Stimulated activated CD4-positive, alpha-beta T cell treated with anti-CD3 and anti-CD28 coated beads, TNF-alpha, amount 100 ng/mL, for 24 hours (primary cell): Measurements from ENCODE around the gene DAB2.

Experiments used
- DNase-seq, 3 experiments: peaks; one replicate each; pipeline ENCODE4 v3.0.0-alpha.2; 2020; ENCODE audit warnings: low read depth in 3 of 3

DAB2 gene

DNA sequence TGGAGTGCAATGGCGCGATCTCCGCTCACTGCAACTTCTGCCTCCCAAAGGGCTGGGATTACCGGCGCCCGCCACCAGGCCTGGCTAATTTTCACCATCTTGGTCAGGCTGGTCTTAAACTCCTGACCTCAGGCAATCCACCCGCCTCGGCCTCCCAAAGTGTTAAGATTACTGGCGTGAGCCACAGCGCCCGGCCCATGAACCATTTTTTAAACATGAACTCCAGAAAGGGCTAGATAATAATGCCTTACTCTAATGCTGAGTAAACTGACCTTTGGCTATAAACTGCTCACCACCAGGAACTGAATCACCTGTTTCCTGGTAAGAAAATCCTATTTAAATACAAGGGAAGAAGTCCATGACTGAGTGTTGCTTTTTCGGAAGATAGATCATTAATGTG lies 23.2 kb upstream of the DAB2 start:
- DNase-seq, result no peak

- DNase-seq, result no peak
Observed at GRCh38 chr5:39447059-39447458, 22.3 kb upstream of the DAB2 start.

GRCh38 chr5:39446231-39446630 lies 21.5 kb upstream of the DAB2 start:
- no peak for DNase-seq

DNA sequence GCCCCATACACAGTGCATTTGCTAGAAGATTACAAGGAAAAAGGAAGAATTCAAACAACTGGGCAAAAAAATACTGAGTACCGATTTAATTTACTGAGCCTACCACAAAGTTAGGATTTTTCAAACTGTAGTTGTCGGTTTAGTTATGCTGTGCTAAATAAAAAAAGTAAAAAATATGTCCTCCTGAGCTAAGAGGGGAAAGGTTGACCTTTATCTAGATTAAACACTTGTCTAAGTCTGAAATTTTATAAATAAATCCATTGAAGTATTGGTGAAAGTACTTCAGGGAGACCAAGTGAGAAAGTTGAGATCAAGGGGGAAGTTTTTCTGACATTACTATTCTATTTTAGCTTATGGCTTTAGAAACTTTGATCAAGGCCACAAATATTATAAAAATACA lies 19.1 kb upstream of the DAB2 start:
- no peak for DNase-seq

DNA sequence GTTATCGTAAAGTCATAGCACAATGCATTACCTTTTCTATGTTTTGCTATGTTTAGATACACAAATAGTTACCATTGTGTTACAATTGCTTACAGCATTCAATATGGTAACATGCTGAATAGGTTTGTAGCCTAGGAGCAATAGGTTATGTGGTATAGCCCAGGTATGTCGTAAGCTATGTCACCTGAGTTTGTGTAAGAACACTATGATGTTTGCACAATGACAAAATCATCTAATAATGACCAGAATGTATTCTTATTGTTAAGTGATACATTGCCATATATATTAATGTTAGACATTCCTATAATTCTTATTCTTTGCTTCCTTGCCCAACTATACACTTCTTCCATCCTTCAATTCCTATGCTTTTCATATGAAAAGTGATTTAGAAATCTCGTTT lies 18.2 kb upstream of the DAB2 start:
- DNase-seq, result no peak

DNA sequence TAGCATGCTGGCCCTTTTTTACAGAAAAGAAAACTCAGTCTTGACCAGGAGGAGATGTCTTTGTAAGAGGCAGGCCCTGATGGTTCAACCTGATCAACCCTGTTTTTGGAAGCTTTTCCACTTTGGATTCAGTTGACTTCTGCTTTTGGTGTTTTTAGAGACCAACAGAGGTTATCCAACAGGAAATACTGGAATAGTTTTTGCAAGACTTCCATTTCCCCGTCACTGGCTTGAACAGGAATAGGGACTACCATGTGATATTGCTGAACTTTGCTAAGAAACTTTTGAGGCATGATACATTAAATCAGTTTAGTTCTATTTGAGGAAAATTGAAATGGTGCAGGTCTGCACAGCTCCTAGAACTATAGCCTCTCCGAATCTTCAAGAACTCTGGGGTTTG lies 17.1 kb upstream of the DAB2 start:
- no peak for DNase-seq

DNA sequence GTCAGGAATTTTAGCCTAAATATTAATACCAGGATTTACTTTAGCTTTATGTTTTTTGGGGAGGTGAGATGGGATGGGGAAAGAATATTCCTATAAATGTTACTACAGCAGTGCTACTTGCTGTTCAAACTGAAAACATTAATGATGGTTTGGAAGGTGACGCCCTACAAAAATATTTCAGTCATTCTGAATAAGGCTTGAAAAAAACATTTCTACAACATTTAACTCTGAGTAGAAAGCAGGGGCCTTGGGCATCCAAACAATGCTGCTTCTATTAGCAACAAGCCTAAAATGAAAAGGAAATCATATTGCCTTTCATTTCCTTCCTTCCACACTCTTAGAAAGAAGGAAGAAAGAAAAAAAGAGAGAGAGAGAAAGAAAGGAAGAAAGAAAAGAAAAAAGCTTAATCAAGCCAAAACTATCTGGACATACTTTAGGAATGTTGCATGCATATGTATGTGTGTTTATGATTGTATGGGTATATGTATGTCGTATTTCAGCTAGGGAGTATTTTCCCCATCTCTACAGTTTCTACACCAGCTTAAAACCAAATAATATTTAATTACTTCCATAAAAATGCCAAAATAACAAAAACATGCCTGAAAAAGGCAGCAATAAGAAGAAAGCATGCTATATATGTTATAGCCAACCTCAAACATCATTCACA lies 16.3 kb upstream of the DAB2 start:
- DNase-seq, result no peak

- DNase-seq, result no peak
Observed at GRCh38 chr5:39440192-39440957, 15.6 kb upstream of the DAB2 start.

DNA sequence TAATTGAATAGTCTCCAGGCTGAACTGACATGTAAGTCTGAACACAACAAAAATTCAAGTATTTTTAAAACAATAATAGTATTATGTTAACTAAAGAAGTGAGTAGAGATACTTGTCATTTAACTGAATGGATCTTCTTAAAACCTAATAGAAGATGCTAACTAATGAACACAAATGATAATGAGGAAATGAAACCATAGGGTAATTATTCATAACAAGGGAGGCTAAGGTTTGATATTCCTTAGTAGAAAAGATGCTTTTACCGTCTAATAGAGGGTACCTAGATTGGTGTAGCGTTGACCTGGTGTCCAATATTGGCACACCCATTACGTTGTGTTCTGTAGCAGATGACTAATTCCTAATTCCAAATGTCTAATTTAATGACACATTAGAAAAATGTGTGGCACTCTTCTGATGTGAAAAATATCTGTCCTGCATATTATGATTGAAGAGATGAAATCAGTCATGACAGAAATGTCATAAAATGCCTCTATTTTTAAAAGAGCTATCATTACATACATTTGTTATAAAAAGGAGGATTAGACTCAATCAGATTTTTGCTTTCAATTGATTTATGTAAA lies 14.9 kb upstream of the DAB2 start:
- DNase-seq, result no peak

- DNase-seq, result no peak
Observed at GRCh38 chr5:39437467-39437866, 12.7 kb upstream of the DAB2 start.

DNA sequence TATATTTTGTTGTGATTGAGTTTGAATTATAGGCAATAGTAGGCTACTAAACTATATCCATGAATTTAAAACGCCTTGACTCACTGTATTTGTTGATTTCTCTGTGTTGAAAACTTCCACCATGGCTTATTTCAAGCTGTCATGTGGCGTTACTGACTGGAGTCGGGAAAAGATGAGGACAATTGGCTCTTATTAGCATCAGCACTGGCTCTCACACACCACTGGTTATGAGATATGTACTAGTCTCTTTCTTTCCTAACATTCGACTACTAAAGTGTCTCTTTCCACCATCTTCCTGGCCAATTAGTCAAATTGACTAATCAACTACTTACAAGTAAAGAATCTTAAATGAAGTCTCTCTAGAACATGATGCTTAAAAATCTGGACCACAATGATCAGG lies 9.1 kb upstream of the DAB2 start:
- no peak for DNase-seq

- no peak for DNase-seq
Observed at GRCh38 chr5:39432696-39433530, 8.1 kb upstream of the DAB2 start.

DNA sequence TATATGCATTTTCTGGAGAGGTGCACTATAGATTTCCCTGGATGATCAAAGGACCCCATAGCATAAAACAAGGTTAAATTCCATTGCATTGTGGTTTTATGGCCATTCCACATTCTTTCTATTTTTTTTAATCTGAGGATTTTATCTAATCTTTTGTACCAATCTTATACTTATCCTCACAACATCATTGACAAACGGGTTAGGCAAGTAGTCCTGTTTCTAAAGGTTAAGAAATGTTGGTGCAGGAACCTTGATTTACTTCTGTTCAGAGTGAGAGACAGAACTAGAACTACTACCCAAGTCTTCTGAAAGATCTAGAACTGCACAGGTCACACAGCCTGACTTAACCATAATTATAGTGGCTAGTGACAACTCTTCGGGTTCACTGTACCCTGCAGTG lies 5.7 kb upstream of the DAB2 start:
- DNase-seq, result no peak

DNA sequence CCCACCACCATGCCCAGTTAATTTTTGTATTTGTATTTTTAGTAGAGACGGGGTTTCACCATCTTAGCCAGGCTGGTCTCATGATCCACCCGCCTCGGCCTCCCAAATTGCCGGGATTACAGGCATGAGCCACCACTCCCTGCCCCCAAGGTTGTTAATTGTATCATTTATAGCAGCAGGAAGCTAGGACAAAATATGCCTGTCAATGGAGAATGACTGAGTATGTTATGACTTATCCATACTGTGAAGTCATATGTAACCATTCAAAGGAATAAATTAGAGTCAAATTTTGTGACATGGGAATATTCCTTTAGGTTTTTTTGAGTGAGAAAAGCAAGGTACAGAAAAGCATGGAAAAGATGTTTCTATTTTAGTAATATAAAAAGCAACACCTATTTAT lies 3.9 kb upstream of the DAB2 start:
- DNase-seq, result no peak

DNA sequence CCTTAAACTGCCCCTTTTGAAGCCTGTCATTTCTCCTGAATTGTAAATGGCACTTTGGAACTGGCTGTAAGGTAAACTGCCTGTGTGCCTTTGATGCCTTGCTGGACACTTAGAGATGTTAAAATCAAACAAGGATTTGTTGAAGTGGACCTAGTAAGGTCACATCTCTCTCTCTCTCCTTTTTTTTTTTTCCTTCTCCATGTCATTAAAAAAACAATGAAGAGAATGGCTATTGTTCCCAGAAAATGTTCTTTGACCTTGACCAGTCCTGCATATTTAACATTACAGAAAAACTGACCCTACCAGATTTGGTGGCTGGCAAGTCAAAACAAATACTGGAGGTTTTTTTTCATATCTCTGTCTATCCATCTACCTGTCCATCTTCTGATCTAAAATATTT lies 2.9 kb upstream of the DAB2 start:
- DNase-seq, result no peak

- no peak for DNase-seq
Observed at GRCh38 chr5:39427229-39427628, 2.4 kb upstream of the DAB2 start.

- DNase-seq, result no peak
Observed at GRCh38 chr5:39426746-39427105, 1.9 kb upstream of the DAB2 start.

DNA sequence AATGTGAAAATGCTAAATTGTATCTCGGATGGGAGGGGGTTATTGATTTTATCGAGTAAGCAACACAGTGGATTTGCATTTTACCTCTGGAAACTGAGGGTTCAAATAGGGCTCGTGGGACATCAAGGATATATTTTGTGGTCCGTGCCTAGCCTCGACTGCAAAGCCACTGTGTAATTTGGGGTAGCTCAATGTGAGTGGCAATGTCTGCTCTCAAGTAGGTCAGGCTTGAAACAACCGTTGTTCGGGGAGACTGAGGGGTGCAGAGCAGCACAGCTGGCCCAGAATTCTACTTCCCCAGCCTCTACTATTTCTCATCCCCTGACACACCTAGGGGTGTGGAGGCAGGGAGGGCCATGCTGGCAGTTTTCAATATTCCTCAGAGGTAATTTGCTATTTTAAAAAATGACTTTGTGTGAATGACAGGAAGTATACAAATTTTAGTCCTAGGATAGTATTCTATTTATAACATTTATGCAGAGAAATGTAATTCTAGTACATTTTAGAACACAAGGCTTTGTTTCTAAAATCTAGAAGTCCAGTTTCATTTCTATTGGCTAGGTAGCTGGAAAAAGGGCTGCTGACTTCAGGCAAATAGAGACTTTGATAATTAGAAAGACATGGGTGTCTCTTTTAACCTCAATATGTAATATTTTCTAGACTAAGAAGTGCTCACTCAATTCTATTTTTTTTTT lies 1.4 kb upstream of the DAB2 start:
- no peak for DNase-seq

- no peak for DNase-seq
Observed at GRCh38 chr5:39423331-39423751, 1.4 kb downstream of the DAB2 start.

GRCh38 chr5:39422728-39423285 lies 2.0 kb downstream of the DAB2 start:
- no peak for DNase-seq

- DNase-seq, result no peak
Observed at GRCh38 chr5:39422036-39422606, 2.7 kb downstream of the DAB2 start.
